ENCODE data around the gene P2RY14. TPM values are rescaled to one million over a fixed set of nuclear protein-coding genes. Genes with fewer than 3 reads are reported as not detected.

Gene P2RY14
- total and polyA plus RNA-seq, 4 donors: 2.1 to 11.0 (median 2.5) TPM

GRCh38 chr3:151213881-151214280, 64.5 kb downstream of the P2RY14 start:
- Histone ChIP-seq H3K4me3 (no peak overlapping the region), H3K9me3 (ENCODE audit: control insufficient read depth in 4 of 4, insufficient read depth in 3 of 4, low read length in 3 of 4) (no peaks in the 10 kb centered on the region), H3K36me3 (ENCODE audit: control insufficient read depth in 4 of 4, insufficient read depth in 4 of 4, low read length in 4 of 4) (no peaks in the 10 kb centered on the region), H3K27ac (ENCODE audit: low read depth in 1 of 2, low read length in 1 of 2) (no peak overlapping the region), H3K27me3 (ENCODE audit: control insufficient read depth in 3 of 3, insufficient read depth in 3 of 3, low read length in 2 of 3) (no peaks in the 10 kb centered on the region), H3K9ac (ENCODE audit: insufficient read depth in 1 of 2, low read length in 2 of 2) (no peak overlapping the region), H3K4me1 (ENCODE audit: control insufficient read depth in 5 of 5, insufficient read depth in 5 of 5, low read length in 5 of 5) (peaks cover 0 to 6% (median 0%) of the 10 kb centered on the region in 5 donors)
- DNase-seq (no peak), ATAC-seq (ENCODE audit: insufficient read depth, low FRiP score) (no peak)
- TF ChIP-seq CTCF (IDR thresholded peaks at IDR 0.05; ENCODE audit: control extremely low read depth, extremely low read depth): no peak
- WGBS, 2 donors: 89 to 96% methylated on average over 5 of the region's 5 CpGs

GRCh38 chr3:151213151-151213550, 65.2 kb downstream of the P2RY14 start:
- peaks cover 0 to 6% (median 0%) of the 10 kb centered on the region in 5 donors for H3K4me1 ChIP-seq (ENCODE audit: control insufficient read depth in 5 of 5, insufficient read depth in 5 of 5, low read length in 5 of 5)
- H3K9me3 ChIP-seq (ENCODE audit: control insufficient read depth in 4 of 4, insufficient read depth in 3 of 4, low read length in 3 of 4): no peaks in the 10 kb centered on the region
- H3K36me3 ChIP-seq (ENCODE audit: control insufficient read depth in 4 of 4, insufficient read depth in 4 of 4, low read length in 4 of 4): no peaks in the 10 kb centered on the region
- no peak overlapping the region for H3K27ac ChIP-seq (ENCODE audit: low read depth in 1 of 2, low read length in 1 of 2)
- no peak for DNase-seq
- no peak overlapping the region for H3K9ac ChIP-seq (ENCODE audit: insufficient read depth in 1 of 2, low read length in 2 of 2)
- no peak for TF ChIP-seq CTCF (IDR thresholded peaks at IDR 0.05; ENCODE audit: control extremely low read depth, extremely low read depth)
- no peaks in the 10 kb centered on the region for H3K27me3 ChIP-seq (ENCODE audit: control insufficient read depth in 3 of 3, insufficient read depth in 3 of 3, low read length in 2 of 3)
- WGBS, 2 donors: 61 to 66% methylated on average over 4 of the region's 4 CpGs
- no peak for ATAC-seq (ENCODE audit: insufficient read depth, low FRiP score)
- no peak overlapping the region for H3K4me3 ChIP-seq

- no peak overlapping the region for H3K27ac ChIP-seq (ENCODE audit: low read depth in 1 of 2, low read length in 1 of 2)
- no peak for TF ChIP-seq CTCF (IDR thresholded peaks at IDR 0.05; ENCODE audit: control extremely low read depth, extremely low read depth)
- peak in 2 of 3 donors; percentile 15 to 32 for DNase-seq
- H3K9ac ChIP-seq (ENCODE audit: insufficient read depth in 1 of 2, low read length in 2 of 2): no peak overlapping the region
- peak; percentile 75 for ATAC-seq (ENCODE audit: insufficient read depth, low FRiP score)
- no peaks in the 10 kb centered on the region for H3K9me3 ChIP-seq (ENCODE audit: control insufficient read depth in 4 of 4, insufficient read depth in 3 of 4, low read length in 3 of 4)
- WGBS, 2 donors: 19 to 25% methylated on average over 4 of the region's 4 CpGs
- peaks cover 0 to 6% (median 0%) of the 10 kb centered on the region in 5 donors for H3K4me1 ChIP-seq (ENCODE audit: control insufficient read depth in 5 of 5, insufficient read depth in 5 of 5, low read length in 5 of 5)
- H3K36me3 ChIP-seq (ENCODE audit: control insufficient read depth in 4 of 4, insufficient read depth in 4 of 4, low read length in 4 of 4): no peaks in the 10 kb centered on the region
- H3K4me3 ChIP-seq: no peak overlapping the region
- H3K27me3 ChIP-seq (ENCODE audit: control insufficient read depth in 3 of 3, insufficient read depth in 3 of 3, low read length in 2 of 3): no peaks in the 10 kb centered on the region
Observed at GRCh38 chr3:151210676-151211381, 67.5 kb downstream of the P2RY14 start.
